ENCODE results near the gene RIN3. TPM values are rescaled to one million over a fixed set of nuclear protein-coding genes. Genes with fewer than 3 reads are reported as not detected.

The RIN3 gene
- total RNA-seq, 4 donors from 2014 or later: 4.7 to 7.9 (median 6.6) TPM

DNA sequence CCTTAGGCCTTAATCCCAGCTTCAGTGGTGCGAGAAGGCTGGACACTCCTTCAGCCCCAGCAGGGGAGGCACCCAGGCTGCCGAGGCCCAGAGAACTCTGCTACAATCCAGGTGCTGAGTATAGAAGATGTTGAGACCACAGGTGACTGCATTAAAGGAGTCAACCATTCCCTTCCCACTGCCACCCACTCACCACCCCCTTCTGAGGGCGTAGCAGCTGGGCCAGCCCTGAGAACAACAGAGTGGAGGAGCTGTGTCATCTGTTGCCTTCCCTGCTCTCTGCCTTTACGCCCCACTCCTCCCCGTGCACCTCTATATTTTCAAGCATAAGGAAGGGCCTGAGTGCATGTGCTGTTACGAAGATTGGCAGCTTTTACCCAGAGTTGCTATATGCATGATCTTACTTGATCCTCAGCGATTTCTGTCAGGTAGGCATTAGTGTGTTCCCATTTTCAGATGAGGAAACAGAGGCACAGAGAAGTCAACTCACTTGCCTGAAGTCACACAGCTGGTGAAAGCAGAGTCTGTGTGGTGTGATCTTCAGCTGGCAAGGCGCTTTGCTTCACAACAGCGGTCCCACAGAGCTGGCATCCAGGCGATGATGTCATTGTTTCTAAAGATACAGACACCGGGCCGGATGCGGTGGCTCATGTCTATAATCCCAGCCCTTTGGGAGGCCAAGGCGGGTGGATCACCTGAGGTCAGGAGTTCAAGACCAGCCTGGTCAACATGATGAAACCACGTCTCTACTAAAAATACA, 46.7 kb downstream of the RIN3 start:
- no peak for DNase-seq
- Histone ChIP-seq H3K27ac (no peak overlapping the region), H3K36me3 (no peaks in the 10 kb centered on the region), H3K27me3 (no peaks in the 10 kb centered on the region), H3K4me3 (replicated peaks in 1 of 3) (no peak overlapping the region), H3K9me3 (no peaks in the 10 kb centered on the region), H3K4me1 (no peaks in the 10 kb centered on the region)
- intact Hi-C loops (cut with DNase I): no loop called here
- TF ChIP-seq POLR2A (IDR thresholded peaks at IDR 0.05) (no peak), CTCF (IDR thresholded peaks at IDR 0.05) (no peak)
- WGBS, 2 donors: 90 to 95% methylated on average over 12 to 15 of the region's 15 CpGs

GRCh38 chr14:92561906-92562479, 48.4 kb downstream of the RIN3 start:
- Histone ChIP-seq H3K27me3 (no peaks in the 10 kb centered on the region), H3K4me1 (no peaks in the 10 kb centered on the region), H3K4me3 (replicated peaks in 1 of 3) (no peak overlapping the region), H3K27ac (no peak overlapping the region), H3K36me3 (no peaks in the 10 kb centered on the region), H3K9me3 (no peaks in the 10 kb centered on the region)
- DNase-seq: no peak
- TF ChIP-seq POLR2A (IDR thresholded peaks at IDR 0.05) (no peak), CTCF (IDR thresholded peaks at IDR 0.05) (no peak)
- WGBS, 2 donors: 89 to 92% methylated on average over 6 of the region's 6 CpGs
- intact Hi-C loops (cut with DNase I): no loop called here

DNA sequence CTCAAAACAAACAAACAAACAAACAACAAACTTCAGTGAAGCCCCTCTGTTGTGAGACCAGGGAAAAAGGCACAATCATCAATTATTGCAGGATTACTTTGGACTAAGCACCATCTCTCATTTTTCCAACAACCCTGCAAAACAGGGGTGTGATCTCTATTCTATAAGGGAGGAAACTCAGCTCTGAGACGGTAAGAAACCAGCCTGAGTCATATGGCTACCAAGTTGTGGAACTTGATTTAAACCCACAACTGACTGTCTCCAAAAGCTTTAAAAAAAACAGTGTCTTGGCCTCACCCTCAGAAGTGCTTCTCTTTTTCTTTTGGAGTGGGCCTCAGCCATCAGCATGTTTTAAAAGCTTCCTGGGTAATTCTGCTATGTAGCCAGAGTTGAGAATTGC, 49.8 kb downstream of the RIN3 start:
- intact Hi-C loops (cut with DNase I): no loop called here
- Histone ChIP-seq H3K27me3 (no peaks in the 10 kb centered on the region), H3K27ac (no peak overlapping the region), H3K9me3 (no peaks in the 10 kb centered on the region), H3K36me3 (no peaks in the 10 kb centered on the region), H3K4me1 (no peaks in the 10 kb centered on the region), H3K4me3 (replicated peaks in 1 of 3) (no peak overlapping the region)
- TF ChIP-seq CTCF (IDR thresholded peaks at IDR 0.05) (no peak), POLR2A (IDR thresholded peaks at IDR 0.05) (no peak)
- 44 to 58% methylated on average over 1 of the region's 1 CpG for WGBS, 2 donors
- no peak for DNase-seq

DNA sequence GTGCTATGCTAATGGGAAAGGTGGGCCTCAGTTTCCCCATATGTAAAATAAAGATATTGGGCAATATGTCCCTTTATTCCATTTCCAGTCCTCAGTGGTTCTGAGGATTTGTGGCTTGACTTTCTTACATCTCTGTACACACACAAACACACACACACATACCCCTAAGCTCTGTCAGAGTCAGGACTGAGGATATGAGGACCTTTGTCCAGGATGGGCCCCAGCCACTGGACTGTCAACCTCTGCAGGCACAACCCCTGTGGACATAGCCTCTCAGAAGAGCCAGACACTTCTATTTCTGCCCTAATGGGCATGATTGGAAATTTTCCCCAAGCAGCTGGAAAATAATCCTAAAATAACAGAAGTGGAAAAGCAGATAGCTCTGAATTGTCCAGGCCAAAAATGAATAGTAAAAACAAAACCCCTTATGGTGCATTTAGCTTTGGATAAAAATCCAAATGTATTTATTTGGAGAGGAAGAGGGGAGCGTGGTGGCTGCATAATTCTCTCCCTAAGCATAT, 50.2 kb downstream of the RIN3 start:
- H3K27ac ChIP-seq: no peak overlapping the region
- DNase-seq: no peak
- TF ChIP-seq CTCF (IDR thresholded peaks at IDR 0.05) (no peak), POLR2A (IDR thresholded peaks at IDR 0.05) (no peak)
- no peaks in the 10 kb centered on the region for H3K4me1 ChIP-seq
- no peaks in the 10 kb centered on the region for H3K9me3 ChIP-seq
- H3K36me3 ChIP-seq: no peaks in the 10 kb centered on the region
- intact Hi-C loops (cut with DNase I): no loop called here
- no peaks in the 10 kb centered on the region for H3K27me3 ChIP-seq
- H3K4me3 ChIP-seq (replicated peaks in 1 of 3): no peak overlapping the region
- WGBS, 2 donors: 73 to 84% methylated on average over 1 of the region's 1 CpG
